A549 (cell line): ENCODE results near the gene RHOT2.

Source experiments
- CTCF ChIP-seq: fragments of >200 bp; sonication (Bioruptor Twin); formaldehyde crosslinking; IDR thresholded peaks from 3 replicates; pipeline ENCODE4 v1.5.1; 2016
- ELK1 ChIP-seq: fragments of 150-350 bp; IDR thresholded peaks from 2 replicates; pipeline ENCODE4 v1.6.1; 2014; ENCODE audit warnings: low read depth, mild to moderate bottlenecking, low read length
- JUN ChIP-seq, 2 experiments: fragments of >200 bp; sonication (Bioruptor Twin); formaldehyde crosslinking; IDR thresholded peaks; 2 replicates in 1 of 2; 3 replicates in 1 of 2; pipeline ENCODE4 v1.6.1; 2016 to 2017
- MAZ ChIP-seq: fragments of 150-350 bp; IDR thresholded peaks from 2 replicates; pipeline ENCODE4 v1.6.1; 2014; ENCODE audit warnings: antibody characterized with exemption, low read depth, low read length, borderline replicate concordance
- NR3C1 ChIP-seq: fragments of >200 bp; sonication (Bioruptor Twin); formaldehyde crosslinking; IDR thresholded peaks from 3 replicates; pipeline ENCODE4 v1.6.1; 2017
- POLR2AphosphoS2 ChIP-seq: conservative IDR thresholded peaks from 2 replicates; pipeline ENCODE4 v1.6.1; 2012; ENCODE audit warnings: low read length, improper control_type of control experiment, inconsistent platforms
- SMC3 ChIP-seq: fragments of >200 bp; sonication (Bioruptor Twin); formaldehyde crosslinking; IDR thresholded peaks from 3 replicates; pipeline ENCODE4 v1.6.1; 2018; ENCODE audit warnings: inconsistent platforms

GRCh38 chr16:625977-626765, 41.8 kb upstream of the RHOT2 start:
- no peak for TF ChIP-seq POLR2AphosphoS2
- no peak for TF ChIP-seq SMC3
- no peak for TF ChIP-seq MAZ
- TF ChIP-seq NR3C1: no peak
- no peak for TF ChIP-seq CTCF
- TF ChIP-seq ELK1: no peak
- TF ChIP-seq JUN (IDR thresholded peaks at IDR 0.05): no peak
